Liver (tissue), 3 donors: ENCODE data around the gene PRRT3.
A peak's percentile ranks its signal among the peaks of the same experiment; 100 is the strongest.

ENCODE experiments used
- CTCF ChIP-seq: fragments of 150-350 bp; IDR thresholded peaks from 2 replicates; pipeline ENCODE4 v1.5.1; 2017; ENCODE audit warnings: improper control_type of control experiment, low read depth, low read length; ENCODE audit not compliant: missing input control
- GABPA ChIP-seq, 2 donors: IDR thresholded peaks in 1 of 2; conservative IDR thresholded peaks in 1 of 2; 2 replicates each; pipeline ENCODE4 v1.6.1; 2016; ENCODE audit warnings: antibody characterized with exemption in 2 of 2, mild to moderate bottlenecking in 1 of 2, moderate library complexity in 1 of 2
- HNF4G ChIP-seq: IDR thresholded peaks from 2 replicates; pipeline ENCODE4 v1.6.1; 2016; ENCODE audit warnings: antibody characterized with exemption
- JUND ChIP-seq, 2 donors: IDR thresholded peaks; 2 replicates each; pipeline ENCODE4 v1.6.1; 2016; ENCODE audit warnings: antibody characterized with exemption in 2 of 2
- MAX ChIP-seq: IDR thresholded peaks from 2 replicates; pipeline ENCODE4 v1.6.1; 2016; ENCODE audit warnings: antibody characterized with exemption
- NR2F2 ChIP-seq: IDR thresholded peaks from 2 replicates; pipeline ENCODE4 v1.6.1; 2016; ENCODE audit warnings: antibody characterized with exemption
- RAD21 ChIP-seq, 2 donors: IDR thresholded peaks; 2 replicates each; pipeline ENCODE4 v1.6.1; 2016; ENCODE audit warnings: antibody characterized with exemption in 2 of 2, mild to moderate bottlenecking in 2 of 2
- REST ChIP-seq: IDR thresholded peaks from 2 replicates; pipeline ENCODE4 v1.6.1; 2016; ENCODE audit warnings: antibody characterized with exemption, mild to moderate bottlenecking
- RXRA ChIP-seq, 2 donors: IDR thresholded peaks; 2 replicates each; pipeline ENCODE4 v1.6.1; 2017 to 2018; ENCODE audit warnings: antibody characterized with exemption in 2 of 2, mild to moderate bottlenecking in 1 of 2
- SP1 ChIP-seq: IDR thresholded peaks from 2 replicates; pipeline ENCODE4 v1.6.1; 2018; ENCODE audit warnings: antibody characterized with exemption, mild to moderate bottlenecking
- YY1 ChIP-seq: IDR thresholded peaks from 2 replicates; pipeline ENCODE4 v1.6.1; 2016; ENCODE audit warnings: antibody characterized with exemption, mild to moderate bottlenecking
- TF ChIP-seq, protein P1 (sequence below): IDR thresholded peaks from 2 replicates; pipeline ENCODE4 v1.6.1; 2016; ENCODE audit warnings: antibody characterized with exemption
- donor health status: healthy.
- donor health status: healthy.

DNA sequence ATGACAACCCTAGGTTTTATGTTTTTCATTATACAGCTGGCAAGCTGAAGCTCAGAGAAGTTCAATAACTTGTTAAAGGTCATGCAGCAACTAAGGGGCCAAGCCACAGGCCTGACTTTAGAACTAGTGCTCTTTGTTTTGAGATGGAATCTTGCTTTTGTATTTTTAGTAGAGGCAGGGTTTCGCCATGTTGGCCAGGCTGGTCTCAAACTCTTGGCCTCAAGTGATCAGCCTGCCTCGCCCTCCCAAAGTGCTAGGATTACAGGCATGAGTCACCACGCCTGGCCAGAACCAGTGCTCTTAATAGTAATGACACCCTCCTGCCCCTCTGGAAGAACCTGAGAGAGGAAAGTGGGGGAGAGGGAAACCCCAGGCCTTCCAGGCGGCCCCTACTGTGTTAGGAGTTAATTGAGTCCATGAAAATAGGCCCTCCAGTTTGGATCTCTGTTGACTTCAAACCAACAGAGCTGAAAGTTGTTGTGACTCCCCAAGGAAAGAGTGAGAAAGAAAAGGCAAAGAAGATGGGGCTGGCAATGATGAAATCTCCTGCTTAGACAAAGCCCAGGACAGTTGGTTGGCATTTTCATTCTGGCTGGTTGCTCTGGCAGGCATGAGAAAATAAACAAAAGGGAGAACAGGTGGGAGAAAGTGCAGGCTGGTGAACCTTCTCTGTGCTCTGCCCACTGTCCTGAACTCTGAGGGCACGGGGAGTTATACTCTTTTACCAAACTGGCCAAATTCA lies 3.6 kb upstream of the PRRT3 start:
- TF ChIP-seq CTCF (no peak), YY1 (no peak), HNF4G (no peak), MAX (peak; percentile 15), JUND (IDR thresholded peaks at IDR 0.05) (no peak), REST (no peak), RXRA (IDR thresholded peaks at IDR 0.05) (peak; percentile 57 to 71), RAD21 (IDR thresholded peaks at IDR 0.05) (peak in 1 of 2 donors; percentile 12), GABPA (IDR thresholded peaks at IDR 0.05 in 1 of 2, conservative IDR thresholded peaks at IDR 0.05 in 1 of 2) (no peak), SP1 (no peak), NR2F2 (no peak)
- TF ChIP-seq, protein P1, sequence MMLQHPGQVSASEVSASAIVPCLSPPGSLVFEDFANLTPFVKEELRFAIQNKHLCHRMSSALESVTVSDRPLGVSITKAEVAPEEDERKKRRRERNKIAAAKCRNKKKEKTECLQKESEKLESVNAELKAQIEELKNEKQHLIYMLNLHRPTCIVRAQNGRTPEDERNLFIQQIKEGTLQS: peak; percentile 24
